HG02840 (cell line): ENCODE data around the gene EEF1E1.

ENCODE experiments used
- ATAC-seq: cut with Tn5 transposase; IDR thresholded peaks from one replicate; pipeline ENCODE4 v1.9.1; 2021; ENCODE audit warnings: mild to moderate bottlenecking, moderate library complexity, moderate number of reproducible peaks; ENCODE audit not compliant: unreplicated experiment, low FRiP score

Gene EEF1E1

GRCh38 chr6:8088886-8089285, 13.5 kb downstream of the EEF1E1 start:
- no peak for ATAC-seq

GRCh38 chr6:8087870-8088754, 14.2 kb downstream of the EEF1E1 start:
- ATAC-seq = no peak

- no peak for ATAC-seq
Observed at GRCh38 chr6:8086755-8087306, 15.5 kb downstream of the EEF1E1 start.

- ATAC-seq = no peak
Observed at GRCh38 chr6:8085053-8085511, 17.3 kb downstream of the EEF1E1 start.

- no peak for ATAC-seq
Observed at GRCh38 chr6:8084586-8084985, 17.8 kb downstream of the EEF1E1 start.

- ATAC-seq = no peak
Observed at GRCh38 chr6:8082954-8083858, 19.1 kb downstream of the EEF1E1 start.

- no peak for ATAC-seq
Observed at GRCh38 chr6:8082572-8082953, 19.8 kb downstream of the EEF1E1 start.

GRCh38 chr6:8080362-8081151, 21.8 kb downstream of the EEF1E1 start:
- no peak for ATAC-seq

GRCh38 chr6:8079126-8079525, 23.2 kb downstream of the EEF1E1 start:
- ATAC-seq = no peak

- ATAC-seq = no peak
Observed at GRCh38 chr6:8077991-8078390, 24.4 kb downstream of the EEF1E1 start.

GRCh38 chr6:8075704-8076103, 26.6 kb downstream of the EEF1E1 start:
- ATAC-seq = no peak

- ATAC-seq = no peak
Observed at GRCh38 chr6:8075185-8075584, 27.2 kb downstream of the EEF1E1 start.

GRCh38 chr6:8074213-8074612, 28.1 kb downstream of the EEF1E1 start:
- ATAC-seq = no peak

GRCh38 chr6:8073758-8074157, 28.6 kb downstream of the EEF1E1 start:
- no peak for ATAC-seq

- no peak for ATAC-seq
Observed at GRCh38 chr6:8070718-8071117, 31.6 kb downstream of the EEF1E1 start.

GRCh38 chr6:8069631-8070284, 32.6 kb downstream of the EEF1E1 start:
- no peak for ATAC-seq

- ATAC-seq = no peak
Observed at GRCh38 chr6:8069151-8069550, 33.2 kb downstream of the EEF1E1 start.

GRCh38 chr6:8066108-8066507, 36.2 kb downstream of the EEF1E1 start:
- ATAC-seq = no peak

GRCh38 chr6:8065519-8065911, 36.8 kb downstream of the EEF1E1 start:
- ATAC-seq = peak; percentile 38
